Limb (tissue), 2 donors: ENCODE measurements around the gene ARL17A.
"Not testable (repeated sequence)": the region's sequence is repeated elsewhere in the genome, so short reads cannot be mapped to it uniquely, and the experiment has no call there.

Experiments used
- DNase-seq, 2 donors: peaks; one replicate each; pipeline ENCODE4 v3.0.0-alpha.2; 2016; ENCODE audit errors: extremely low spot score in 2 of 2

The ARL17A gene

DNA sequence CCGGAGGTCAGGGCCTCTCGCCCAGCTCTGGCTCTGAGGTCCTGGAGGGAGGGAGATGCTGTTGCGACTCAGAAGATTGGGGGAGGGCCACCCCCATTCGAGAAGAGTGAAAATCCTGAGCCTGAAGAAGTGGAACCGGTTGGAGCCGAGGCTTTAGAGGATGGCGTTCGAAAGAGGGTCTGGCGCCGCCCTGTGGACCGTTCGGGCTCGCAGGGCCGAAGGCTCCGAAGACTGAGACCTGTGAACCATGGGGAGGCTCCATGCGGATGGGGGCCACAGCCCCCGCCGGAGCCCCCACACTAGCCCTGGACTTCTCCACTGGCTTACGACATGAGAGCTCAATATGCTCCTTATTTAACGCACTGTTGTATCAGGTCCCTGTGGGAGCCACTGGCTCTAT is 20.3 kb downstream of the ARL17A start:
- not testable (repeated sequence) for DNase-seq

DNA sequence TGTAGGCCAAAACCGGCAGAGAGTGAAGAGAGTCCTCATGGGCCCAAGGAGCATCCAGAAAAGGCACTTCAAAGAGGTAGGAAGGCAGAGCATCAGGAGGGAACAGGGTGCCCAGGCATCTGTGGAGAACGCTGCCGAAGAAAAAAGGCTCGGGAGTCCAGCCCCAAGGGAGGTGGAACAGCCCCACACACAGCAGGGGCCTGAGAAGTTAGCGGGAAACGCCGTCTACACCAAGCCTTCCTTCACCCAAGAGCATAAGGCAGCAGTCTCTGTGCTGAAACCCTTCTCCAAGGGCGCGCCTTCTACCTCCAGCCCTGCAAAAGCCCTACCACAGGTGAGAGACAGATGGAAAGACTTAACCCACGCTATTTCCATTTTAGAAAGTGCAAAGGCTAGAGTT is 30.9 kb downstream of the ARL17A start:
- not testable (repeated sequence) for DNase-seq

DNA sequence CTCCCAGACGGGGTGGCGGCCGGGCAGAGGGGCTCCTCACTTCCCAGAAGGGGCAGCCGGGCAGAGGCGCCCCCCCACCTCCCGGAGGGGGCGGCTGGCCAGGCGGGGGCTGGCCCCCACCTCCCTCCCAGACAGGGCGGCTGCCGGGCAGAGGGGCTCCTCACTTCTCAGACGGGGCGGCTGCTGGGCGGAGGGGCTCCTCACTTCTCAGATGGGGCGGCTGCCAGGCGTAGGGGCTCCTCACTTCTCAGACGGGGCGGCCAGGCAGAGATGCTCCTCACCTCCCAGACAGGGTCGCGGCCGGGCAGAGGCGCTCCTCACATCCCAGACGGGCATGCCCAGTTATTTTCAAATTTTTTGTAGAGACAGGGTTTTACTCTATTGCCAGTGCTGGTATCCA is 44.8 kb downstream of the ARL17A start:
- DNase-seq: not testable (repeated sequence)

DNA sequence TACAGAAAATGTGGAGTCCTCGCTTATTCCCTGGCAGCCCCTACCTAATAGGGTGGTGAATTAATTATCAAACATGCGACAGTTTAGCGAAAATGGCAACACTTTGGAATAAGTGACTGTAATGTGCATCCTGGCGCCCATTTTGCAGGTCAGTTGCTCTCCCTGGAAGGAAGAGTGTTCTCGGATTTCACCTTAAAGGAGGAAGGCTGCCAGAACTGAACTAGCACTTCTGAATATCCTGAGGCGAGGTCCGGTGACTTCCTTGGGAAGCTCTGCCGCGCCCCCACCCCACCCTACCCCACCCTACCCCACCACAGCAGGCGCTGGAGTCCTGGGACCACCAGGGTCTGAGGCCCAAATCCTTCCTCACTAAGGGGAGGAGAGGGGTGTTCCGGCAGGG is 67.3 kb downstream of the ARL17A start, which contains the start of gene LRRC37A2:
Gene LRRC37A2, plus strand, starts transcription at position 301 of the 400 bp plus-strand sequence. CDS start 245 bp downstream, outside the sequence.
- not testable (repeated sequence) for DNase-seq

DNA sequence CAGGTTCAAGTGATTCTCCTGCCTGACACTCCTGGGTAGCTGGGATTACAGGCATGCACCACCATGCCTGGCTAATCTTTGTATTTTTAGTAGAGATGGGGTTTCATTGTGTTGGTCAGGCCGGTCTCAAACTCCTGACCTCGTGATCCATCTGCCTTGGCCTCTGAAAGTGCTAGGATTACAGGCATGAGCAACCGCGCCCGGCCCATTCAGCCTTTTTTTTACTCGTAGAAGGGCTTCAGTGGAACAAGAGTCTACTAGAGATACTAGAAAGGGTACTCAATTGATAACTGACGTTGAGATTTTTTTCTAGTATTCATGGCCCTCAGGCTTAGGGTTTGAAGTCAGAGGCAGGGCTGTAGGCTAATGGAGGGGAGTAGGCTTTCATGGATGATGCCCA is 73.6 kb downstream of the ARL17A start:
- DNase-seq: not testable (repeated sequence)

DNA sequence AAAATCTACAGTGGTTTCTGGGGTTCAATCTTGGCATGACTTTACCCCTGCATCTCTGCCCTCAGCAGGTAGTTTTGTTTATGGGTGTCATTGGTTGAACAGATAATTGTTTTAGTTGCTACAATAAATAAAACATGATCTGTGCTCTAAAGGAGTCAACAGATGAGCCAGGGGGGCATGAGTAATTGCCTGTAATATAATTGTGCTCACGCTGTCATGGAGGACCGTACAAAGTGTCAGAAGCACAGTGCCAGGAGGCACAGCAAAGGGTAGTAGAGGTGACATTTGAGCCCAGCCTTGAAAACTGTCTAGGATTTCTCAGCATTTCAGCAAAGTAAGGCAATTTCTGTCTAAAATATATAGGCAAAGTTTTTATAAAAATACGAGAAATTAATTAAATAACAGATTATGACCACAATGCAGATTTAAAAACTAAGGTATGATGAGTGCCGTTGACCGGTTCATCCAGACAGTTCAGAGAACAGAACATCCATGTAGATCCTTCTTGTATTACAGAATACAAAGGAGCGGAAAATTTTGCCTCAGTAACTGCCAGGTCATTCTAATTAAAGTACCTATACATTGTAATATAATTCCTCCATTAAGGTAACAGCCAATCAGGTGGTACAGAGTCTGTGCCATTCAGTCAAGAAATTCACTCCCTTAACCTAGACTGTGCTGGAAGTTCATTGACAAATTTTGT is 79.9 kb downstream of the ARL17A start:
- DNase-seq: not testable (repeated sequence)

DNA sequence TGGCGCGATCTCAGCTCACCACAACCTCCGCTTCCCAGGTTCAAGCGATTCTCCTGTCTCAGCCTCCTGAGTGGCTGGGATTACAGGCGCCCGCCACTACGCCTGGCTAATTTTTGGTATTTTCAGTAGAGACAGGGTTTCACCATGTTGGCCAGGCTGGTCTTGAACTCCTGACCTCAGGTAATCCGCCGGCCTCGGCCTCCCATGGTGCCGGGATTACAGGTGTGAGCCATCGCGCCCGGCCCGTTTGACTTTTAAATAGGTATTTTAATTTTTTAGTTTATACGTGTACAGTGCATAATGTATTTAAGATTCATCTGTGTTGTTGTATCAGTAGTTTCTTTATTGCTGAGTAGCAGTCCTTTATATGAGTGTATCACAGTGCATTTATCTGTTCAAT is 87.5 kb downstream of the ARL17A start:
- not testable (repeated sequence) for DNase-seq

DNA sequence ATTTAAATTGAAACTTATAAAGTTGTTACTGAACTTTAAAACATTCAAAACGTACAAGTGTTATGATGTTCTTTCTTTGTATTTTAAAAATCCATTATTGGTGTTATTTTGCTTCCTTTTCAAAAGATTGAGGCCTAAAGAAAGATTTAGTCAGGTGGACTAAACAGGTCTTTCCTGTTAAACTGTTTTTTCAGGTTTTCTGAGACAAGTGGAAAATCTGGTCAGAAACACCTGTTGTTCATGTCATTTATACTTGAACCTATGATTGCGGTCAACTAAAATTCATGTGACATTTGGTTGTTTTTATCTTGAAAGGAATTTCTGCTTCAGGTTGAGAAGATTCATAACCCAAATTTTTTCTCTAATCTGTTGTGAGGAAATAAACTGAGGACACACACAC is 98.2 kb downstream of the ARL17A start:
- not testable (repeated sequence) for DNase-seq

DNA sequence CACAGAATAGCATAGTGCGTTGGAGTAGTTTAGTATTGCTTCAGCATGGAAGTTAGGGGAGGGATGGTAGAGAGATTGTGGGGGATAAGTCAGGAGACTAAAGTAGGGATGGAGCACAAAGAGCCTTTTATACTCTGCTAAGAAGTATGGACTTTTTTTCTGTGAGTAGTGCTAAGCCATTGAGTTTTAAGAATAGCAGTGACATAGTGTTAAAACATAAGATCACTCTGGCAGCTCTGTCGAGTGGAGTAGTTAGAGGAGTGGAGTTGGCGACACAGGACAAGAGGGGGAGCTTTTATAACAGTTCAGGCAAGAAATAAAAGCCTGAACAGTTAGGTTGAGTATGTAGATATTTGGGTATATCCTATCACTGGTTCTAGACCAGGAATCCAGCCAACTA is 100.7 kb downstream of the ARL17A start:
- not testable (repeated sequence) for DNase-seq

DNA sequence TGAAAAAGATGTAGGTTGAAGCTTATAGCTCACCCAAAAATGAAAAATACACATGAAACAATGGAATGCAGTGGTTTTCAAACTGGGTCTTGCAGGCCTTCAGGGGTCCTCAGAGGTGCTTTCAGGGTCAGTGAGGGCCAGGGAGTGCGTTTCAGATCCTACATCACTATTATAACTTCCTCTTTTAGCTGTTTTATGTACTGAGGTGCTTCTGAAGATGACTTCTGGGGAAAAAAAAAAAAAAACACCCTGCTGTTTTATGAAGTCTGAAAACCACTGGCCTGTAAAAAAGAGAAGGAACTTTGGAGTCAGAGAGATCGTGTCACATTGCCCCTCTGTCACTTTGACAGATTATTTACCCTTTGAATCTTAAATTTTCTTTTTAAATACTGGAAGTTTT is 103.9 kb downstream of the ARL17A start:
- DNase-seq: not testable (repeated sequence)

DNA sequence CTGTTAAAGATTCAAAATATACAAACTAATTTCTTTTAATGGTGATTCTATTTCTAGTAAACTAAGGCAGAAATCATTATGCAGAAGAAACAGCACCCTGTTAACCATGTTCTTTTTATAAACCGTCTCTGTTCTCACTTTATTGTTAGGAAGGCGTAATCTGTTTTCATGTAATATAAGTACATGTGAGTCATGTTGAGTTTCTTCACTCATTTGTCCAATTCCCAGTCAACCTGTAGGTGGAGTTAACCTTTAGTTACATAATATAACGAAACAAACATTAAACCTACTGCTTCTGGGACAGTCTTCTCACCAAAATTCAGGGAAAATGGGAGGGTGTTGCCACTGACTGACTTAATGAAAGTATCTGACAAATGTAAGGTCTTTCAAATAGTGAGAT is 105.0 kb downstream of the ARL17A start:
- not testable (repeated sequence) for DNase-seq

DNA sequence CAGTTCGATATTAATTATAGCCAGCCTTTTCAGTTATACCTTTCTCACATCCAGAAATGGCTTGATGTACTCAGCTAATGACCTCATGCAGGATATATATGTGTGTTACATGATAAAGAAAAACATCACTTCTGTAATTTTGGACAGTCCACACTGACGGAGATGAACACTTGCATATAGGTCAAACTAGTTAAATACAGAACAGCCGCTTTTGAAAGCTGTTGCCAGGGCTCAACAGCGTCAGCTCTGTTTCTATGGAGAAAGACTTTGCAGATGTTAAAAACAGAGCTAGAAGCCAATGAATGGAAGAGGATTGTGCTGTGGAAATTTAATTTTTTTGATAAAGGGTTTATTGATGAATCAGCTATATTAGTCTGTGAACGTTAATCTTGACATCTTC is 111.9 kb downstream of the ARL17A start:
- not testable (repeated sequence) for DNase-seq
